LoVo (cell line): ENCODE results near the gene CAPN7.

Source experiments
- DNase-seq: peaks from one replicate; pipeline ENCODE4 v3.0.0-alpha.2; 2016; ENCODE audit warnings: low spot score

Gene CAPN7

DNA sequence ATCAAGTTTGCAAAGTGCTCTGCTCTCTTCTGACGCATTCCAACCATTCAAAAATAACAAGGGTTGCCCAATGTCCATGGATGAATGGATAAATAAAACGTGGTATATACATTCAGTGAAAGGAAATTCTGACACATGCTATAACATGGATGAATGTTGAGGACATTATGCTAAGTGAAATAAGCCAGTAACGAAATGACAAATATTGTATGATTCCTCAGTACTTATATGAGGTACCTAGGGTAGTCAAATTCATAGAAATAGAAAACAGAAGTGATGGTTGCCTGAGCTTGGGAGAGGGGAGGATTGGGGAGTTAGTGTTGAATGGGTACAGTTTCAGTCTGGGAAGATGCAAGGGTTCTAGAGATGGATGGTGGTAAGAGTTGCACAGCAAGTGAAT lies 92.5 kb downstream of the CAPN7 start:
- no peak for DNase-seq

DNA sequence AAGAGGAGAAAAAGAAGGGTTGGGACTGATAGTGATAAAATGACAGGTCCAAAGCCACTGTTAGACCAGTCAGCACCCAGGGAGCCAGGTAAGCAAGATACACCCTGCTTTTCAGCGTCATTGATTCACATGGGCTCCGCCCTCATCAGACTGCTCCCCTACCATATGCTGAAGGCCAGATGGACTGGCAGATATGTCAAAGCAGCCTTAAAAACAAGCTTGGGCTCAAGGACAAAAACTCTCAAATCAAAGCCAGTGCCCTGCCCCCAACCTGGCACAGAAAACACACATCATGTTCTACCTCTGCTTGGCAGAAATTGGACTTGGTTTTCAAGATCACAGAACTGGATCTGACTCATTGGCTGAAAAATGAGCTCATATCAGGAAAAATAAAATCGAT lies 93.0 kb downstream of the CAPN7 start:
- no peak for DNase-seq

DNA sequence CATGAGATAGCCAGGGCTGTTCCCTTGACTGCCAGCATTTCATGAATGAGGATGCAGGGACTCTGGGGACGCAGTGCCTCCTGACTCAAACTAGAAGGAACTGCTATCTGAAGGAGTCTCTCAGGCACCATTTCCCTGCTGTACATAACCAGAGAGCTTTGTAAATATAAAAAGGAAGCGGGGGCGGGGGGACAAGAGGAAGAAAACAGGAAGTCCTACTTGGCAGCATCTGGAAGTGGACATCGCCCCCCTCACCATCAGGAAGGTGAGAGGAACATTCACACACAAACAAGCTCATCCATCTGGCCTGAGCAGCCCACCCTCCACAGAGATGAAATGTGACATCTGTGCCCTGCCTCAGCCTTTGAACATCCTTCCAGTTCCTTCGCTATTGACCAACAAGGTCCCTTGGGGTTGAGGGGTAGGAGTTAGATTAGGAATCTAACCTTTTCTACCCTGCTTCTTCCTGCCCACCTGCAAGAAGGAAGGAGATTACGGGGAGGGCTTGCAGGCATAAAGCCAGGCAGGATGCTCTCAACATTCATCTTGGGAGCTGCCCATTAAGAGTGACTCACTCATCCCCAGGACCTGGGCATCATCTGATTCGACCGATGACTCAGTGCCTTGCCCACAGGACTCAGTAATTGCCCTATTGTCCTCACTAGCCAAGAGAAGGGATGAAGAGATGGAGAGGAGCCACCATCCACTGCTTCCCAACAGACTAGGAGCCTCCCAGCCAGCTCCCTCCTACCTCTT lies 94.5 kb downstream of the CAPN7 start:
- peak; percentile 45 for DNase-seq

DNA sequence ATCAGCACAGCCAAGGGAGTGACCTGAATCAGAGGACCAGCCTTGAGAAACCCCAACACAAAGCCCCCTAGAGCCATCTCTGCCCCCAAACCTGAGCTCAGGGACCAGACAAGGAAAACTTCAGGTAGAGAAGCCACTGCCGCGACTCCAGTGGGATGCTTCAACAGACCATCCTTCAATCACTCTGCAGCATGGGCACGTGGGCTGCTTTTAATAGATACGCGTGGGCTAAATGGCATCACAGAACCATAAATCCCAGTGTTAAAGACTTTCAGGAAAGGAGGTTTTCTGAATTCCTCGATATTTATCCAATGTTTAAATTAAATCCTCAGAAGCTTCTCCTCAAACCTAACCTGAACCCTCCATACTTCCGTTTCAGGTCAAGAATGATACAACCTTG lies 95.7 kb downstream of the CAPN7 start:
- DNase-seq = no peak
